NCI-H1417 (cell line): ENCODE results near the gene CFAP100.

Source experiments
- DNase-seq, 3 experiments: peaks; one replicate each; lab custom pipeline; 2025; lab: John Stamatoyannopoulos, UW

CFAP100 gene

DNA sequence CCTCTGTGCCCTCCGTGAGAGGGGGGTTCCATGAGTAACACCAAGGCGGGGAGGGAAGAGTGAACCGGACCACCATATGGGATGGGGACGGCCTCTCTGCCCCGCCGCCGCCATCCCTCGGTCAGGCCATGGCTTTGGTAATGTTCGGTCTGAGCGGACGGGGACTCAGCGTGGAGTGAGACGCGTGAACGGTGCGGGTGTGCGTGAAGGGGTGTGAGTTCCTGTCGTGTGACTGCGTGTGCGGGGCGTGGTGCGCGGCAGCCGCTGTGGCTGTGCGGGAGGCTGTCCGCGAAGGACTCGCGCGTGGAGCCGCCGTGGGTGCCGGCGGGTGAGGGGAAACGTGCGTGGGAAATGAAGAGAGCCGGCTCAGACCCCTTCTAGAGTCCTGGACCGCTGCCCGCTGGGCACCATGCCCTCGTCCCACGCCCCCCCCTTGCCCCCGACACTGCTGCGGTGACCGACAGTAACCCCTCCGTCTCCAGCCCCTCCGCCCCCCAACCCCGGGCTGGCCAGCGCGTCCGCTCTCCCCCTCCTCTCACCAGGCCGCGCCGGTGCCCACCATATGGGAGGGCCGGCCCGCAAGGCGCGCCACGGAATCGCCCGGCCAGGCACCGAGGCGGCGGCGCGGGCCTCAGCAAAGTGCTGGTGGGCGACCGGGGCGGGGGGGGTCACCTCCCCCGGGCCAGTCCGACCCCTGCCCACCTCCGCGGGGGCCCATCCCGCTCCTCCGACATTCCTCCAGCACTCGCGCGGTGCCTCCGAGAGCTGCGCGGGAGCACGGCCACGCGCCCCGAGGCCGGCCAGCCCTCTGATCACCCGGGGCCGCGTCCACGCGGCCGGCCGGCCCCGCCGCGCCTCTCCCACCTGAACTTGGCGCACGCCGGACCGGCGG lies 38.1 kb upstream of the CFAP100 start:
- peak in 1 of 3 experiments; percentile 41 for DNase-seq

DNA sequence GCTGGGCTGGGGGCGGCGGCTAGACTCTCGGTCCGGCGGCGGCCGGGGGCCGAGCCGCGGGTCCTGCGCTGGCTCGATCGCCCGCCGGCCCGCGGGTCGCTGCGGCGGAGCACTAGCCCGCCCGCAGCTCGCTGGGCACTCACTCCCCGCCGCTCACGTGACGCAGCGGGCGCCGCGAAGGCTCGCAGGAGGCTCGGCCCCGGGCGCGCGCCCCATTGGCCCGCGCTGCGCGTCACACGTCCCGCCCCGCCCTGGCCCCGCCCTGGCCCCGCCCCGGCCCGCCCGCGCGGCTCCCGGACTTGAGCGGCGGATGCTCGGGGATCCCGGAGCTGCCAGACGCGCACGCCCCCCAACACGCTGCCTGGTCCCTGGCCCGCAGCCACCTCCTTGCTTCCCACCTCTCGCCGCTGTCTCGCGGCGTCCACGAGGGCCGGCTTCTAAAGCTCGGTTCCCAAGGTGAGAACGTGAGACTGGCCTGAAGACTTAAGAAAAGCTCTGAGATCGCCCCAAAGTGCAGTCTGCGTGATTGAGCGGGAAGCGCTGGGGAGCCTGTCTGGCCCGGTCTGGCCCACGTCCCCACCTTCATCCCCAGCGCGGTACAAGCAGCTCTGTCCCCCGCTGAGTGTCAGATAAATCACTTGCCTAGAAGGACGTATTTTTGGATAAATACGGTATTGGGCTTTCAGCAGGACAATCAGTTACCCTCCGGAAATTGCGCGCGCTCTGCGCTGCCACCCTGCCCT lies 37.2 kb upstream of the CFAP100 start, which contains the start of gene KLF15:
KLF15 (minus strand) TSS at position 114 of the 743 bp plus-strand sequence. CDS start 4,486 bp downstream, outside the sequence.
- peak; percentile 82 to 84 (median 83) for DNase-seq

DNA sequence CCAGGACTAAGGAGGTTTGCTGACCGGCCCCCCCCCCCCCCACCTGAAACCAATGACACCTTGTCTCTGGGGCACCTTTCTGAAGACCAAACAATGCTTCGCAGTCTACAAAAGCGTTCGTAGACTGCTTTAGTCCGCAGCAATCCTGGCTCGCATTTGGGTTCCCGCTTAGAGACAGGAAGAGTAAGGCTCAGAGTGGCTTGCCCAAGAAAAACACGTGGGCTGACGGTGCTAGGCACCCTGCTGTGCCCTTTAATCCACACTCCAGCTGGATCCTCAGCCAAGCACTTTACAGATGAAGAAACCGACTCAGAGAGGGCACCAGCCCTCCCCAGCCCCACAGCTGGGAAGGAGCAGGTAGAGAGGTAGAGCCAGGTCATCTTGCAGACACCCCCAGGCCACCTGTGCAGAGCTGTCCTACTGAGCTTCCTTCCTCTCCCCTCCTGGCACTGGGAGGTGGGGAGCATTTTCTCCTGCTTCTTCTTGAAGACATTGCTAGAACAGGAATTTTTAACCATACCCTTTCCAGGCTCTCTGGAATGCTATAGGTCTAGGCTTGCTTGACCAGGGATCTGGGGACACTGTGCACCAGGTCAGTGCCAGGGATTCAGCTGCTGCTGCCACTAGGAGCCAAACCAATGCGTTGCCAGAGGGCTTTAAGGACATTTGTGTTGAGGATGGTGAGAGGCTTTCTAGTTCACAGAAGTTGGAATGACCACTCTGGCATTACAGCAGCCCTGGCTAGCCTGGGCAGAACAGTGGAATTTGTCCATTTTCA lies 36.5 kb upstream of the CFAP100 start:
- peak; percentile 14 to 73 (median 70) for DNase-seq

DNA sequence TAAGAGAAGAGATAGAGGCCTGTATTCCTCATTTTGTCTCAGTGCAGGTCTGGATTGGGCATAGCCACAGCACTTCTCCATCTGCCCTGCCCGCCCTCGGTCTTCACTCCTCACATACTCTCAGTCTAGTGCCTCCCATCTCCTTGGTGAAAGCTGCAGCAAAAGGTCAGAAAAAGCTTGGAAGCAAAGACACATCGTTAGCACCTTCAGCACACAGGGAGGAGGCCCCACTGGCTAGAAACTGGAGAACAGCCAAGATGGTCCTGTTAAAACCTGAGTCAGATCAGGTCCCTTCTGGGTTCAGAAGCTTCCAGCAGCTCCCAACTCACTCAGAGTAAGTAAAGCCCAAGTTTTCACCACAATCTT lies 35.9 kb upstream of the CFAP100 start:
- no peak for DNase-seq

DNA sequence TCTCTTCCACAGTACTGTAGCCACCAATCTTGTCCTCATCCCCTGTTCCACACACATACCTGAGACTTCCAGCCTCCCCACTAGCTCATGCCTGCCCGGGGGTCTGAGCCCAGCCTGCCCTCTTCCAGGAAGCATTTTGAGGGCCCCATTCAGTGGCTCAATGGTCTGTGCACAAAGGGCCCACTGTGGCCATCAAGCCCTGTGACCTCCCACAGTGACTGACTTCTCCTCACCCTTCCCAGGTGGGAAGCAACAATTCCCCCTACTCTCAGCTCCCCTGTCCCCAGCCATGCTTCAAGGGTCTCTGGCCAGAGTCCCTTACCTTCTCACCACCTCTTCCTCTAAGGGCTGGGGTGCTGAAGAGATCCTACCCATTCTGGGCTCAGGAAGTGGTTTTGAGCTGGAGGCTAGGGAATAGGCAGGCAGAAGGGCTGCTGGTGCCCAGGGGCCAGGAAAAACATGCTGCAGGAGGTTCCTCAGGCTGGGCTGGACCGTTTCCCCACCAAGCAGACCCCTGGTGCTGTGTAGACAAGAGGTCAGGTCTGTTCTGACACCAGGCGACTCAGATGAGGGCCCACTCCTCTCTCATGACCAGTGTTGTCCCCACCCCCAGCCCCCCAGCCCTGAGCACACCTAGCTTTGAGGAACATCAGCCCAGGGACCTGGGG lies 34.5 kb upstream of the CFAP100 start:
- no peak for DNase-seq

DNA sequence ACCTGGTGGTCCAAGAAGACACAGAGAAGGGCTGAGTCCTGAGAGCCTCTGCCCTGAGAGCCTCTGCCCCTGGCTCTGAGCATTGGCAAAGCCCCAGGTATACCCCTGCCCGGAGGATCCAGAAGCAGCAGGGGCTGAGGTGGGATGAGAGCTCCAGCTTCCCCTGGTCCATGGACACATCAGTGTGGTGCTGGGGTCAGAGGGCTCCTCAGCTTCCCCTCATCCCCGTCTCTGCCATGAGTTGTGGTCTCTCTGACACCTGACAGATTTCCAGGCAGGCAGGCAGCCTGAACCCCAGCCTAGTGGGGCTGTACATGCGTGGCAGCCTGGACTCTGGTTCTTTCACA lies 34.0 kb upstream of the CFAP100 start:
- no peak for DNase-seq

DNA sequence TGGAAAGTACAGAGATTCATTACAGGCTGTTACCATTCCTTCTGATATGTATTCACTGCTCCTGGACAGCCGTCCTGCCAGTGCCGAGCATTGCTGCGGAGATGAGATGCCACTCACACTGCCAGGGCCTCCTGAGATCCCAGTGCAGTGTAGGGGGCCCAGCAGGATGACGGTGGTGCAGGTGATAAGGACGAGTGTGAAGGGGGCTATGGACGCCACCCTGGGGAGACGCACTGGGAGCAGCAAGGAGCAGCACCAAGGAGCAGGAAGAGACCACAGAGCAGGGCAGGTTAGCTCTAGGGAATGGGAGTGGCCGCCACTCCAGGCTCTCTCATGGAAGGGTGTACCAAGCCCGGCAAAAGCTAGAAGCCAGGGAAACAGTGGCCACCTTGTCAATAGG lies 33.5 kb upstream of the CFAP100 start:
- no peak for DNase-seq

DNA sequence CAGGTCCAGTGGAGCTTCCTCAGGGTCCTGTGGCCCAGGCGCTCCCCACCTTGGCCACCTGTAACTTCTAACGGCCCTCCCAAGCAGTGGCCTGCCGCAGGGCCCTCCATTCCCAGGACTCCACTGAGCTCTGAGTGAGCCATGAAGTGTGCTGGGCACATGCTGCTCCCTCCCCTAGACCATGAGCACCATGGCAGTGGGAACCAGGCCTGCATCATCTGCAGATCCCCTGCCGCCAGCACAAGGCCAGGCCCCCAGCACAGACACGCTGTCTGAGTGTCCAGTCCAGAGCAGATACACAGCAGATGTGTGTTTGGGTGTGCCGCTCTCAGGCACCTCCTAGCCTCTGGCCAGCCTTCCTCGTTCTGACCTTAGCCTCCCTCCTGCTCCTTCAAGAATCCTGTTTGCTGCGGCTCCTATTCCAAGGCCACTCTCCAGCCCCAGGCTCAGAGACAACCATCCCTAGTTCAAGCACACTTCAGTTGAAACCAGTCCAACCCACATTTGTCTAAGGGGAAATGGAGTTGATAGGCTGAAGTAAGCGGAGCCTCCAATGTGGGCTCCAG lies 30.5 kb upstream of the CFAP100 start:
- no peak for DNase-seq

DNA sequence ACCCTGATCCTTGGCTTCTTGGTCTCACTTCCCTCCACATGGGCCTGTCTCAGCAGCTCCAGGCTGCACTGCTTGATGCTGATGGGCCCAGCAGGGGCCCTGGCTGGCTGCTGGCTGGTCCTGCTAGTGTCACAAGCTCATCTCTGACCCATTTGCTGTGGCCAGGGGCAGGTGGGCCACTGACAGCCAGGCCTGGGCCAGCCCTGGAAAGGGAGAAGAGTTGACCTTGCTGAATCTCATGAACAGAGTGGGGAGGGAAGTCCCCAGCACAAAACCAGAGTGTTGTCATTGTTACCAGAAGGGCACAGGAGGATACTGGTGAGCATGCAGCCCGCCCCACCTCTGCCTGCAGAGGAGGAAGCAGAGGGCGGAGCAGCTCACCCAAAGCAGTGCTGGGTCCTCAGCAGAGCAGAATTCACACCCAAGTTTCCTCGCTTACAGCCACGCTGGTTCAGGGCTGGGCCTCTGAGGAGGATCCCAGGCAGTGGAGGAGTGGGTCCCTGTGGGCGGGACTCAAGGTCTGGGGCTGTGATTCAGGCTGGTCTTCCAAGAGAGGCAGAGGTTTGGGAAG lies 29.9 kb upstream of the CFAP100 start:
- DNase-seq, result no peak

DNA sequence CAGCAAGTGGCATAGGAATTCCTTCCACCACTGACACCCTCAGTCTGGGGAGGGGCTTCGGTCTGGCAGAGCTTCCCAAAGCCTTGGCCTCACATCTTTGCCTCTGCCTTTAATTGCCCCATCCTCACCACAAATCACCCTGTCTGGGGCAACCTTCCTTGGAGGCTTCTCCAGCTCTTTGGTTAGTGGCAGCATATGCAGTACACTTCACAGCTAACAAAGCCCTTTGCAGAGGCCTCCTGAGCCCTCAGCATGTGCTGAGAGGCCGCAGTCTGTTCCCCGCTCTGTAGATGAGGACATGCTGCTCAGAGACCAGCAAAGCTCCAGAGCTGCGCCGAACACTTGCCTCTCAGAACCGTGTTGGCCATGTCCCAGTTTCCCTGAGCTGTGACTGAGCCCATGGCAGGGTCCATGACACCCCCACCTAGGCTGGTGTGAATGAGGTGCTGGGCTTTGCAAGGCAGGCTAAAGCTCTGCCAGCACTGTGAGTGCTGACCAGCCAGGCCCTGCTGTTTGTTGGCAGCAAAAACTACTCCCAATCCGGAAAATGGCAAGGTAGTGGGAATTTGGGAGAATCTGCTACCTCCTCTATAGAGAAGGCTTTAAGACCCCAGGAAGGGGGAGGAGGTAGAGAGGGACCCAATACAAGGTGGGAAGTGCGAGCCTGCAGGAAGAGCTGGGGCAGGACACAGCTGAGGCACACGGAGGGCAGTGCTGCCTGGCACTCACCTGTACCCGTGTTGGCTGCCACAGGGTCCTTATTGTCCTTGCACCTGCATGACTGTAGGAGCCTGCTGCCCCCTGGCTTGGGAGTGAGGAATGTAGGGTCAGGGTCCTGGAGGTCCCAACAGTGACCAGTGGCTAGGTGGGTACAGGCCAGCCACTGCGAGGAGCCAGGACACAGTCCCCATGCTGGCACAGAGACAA lies 29.1 kb upstream of the CFAP100 start:
- DNase-seq, result no peak

DNA sequence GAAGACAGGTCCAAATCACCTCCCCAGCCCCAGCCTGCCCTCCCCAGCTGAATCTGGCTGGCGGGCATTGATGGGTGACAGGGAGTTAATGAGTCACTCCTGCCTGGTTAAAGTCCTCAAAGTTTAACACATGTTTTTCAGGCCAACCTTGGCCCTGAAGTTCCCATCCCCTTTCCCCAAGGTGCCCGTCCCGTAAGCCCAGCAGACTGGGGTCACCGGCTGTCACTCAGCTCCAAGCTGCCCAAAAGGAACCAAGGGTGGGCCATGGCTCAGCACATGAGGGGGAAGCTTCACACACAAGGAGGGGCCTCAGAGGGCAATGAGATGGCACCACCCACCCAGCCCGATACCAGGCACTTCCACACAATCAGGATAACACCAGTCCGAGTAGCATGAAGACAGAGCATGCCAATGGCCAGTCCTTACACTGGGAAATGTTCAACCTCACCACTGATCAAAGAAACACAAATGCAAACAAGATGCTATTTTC lies 27.3 kb upstream of the CFAP100 start:
- no peak for DNase-seq

DNA sequence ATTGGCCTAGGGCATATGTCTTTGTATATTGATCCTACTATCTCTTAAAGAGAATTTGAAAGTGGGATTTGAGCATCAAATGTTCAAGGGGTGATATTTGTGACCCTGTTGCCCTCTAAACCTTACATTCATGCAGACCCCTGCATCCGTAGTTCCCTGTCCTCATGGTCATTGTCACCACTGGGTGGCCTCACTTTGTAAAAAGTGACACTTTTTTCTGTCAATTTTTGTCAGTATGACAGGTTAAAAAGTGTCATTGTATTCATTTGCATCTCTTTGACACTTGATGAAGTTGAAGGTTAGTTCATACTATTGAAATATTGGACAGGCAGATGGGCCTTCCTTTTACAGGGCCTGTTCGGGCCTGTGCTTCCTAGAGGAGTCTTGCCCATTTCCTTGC lies 25.2 kb upstream of the CFAP100 start:
- no peak for DNase-seq

DNA sequence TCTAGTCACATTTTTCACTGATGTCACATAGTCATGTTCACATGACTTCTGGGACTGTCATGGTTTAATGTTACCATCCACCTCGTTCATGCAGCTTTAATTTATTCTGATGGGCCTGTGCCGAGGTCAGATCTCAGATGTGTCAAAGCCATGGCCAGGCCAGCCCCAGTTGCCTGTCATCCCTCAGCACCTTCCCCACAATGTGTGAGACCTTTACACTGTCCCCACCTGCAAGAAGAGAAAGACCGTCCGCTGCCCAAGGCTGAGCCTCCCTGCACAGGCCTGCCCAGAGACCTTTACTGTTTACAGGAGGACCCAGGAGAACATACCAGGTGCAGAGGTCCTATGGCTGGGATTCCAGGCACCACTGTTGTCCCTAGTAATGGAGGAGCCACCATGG lies 24.7 kb upstream of the CFAP100 start:
- no peak for DNase-seq

DNA sequence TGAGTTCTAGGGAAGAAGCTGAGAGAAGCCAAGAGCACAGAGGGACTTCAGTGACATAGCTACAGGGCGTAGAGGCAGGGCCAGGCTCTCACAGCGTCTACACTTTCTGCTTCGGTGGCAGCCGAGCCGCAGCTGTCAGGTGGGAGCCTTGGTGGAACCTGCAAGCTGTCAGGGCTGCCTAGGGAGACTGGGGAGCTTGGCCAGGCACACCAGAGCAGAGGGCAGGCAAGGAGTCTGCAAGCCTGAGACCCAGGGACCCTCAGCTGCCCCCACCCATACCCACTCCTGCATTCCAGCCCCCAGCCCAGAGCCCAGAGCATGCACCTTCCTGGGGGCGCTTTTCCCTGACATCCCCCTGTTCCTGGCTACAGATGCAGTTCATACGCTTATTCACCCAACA lies 24.1 kb upstream of the CFAP100 start:
- DNase-seq, result no peak

DNA sequence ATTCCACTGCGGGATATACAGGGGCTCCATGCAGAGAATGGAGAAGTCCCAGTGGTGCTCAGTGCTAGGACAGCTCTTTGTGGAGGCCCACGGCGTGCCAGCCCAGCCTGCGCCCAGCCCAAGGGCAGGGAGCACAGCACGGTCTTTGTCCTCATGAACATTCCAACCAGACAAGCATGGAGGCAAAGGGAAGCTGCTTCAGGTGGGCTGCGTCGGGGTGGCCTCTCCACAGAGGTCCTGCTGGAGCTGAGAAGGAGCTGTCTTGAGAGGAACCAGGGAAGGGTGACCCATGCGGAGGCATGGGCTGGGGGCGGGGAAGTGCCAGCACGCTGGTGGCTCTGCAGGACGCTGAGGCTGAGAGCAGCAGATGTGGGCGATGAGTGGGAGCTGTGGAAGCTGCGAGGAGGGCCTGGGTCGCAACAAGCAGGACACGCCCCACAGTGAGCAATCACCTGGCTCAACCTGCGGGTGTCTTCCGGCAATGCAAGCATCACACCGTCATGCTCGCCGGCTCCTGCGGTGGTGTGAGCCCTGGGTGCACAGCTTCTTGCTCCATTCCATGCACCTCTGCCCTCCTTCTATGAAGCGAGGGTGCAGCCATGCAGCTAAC lies 23.5 kb upstream of the CFAP100 start:
- DNase-seq, result no peak

DNA sequence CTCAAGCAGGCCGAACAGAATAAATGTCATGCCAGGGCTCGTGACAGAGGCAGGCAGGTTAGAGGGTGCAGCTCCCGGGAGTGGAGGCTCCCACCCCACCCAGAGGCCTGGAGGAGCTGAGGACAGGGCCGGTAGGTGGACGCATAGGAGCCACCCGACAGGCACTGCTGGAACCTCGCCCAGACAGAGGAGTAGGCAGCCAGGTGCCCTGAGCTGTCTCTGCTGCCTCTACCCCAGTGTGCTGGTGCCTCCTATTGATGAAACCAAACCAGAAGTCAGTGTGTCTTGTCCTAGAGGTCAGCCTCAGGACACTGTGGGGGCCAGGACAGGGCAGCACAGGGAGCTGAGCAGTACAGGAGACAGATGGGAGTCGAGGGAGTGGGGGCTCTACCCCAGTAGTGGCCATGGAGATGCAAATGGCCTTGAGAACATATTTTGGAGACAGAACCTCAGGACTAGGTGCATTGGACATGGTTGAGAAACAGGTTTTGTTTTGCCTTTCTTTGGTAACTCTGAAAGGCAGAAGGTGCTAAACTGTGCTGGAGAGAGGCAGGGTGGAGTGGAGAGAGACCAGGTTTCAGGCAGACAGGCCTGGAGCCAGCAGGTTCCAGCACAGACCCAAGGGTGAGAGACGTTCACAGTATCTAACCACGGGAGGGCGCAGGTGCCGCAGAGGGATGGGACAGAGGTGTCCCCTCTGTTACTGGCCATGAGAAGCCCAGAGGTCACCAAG lies 22.1 kb upstream of the CFAP100 start:
- no peak for DNase-seq

DNA sequence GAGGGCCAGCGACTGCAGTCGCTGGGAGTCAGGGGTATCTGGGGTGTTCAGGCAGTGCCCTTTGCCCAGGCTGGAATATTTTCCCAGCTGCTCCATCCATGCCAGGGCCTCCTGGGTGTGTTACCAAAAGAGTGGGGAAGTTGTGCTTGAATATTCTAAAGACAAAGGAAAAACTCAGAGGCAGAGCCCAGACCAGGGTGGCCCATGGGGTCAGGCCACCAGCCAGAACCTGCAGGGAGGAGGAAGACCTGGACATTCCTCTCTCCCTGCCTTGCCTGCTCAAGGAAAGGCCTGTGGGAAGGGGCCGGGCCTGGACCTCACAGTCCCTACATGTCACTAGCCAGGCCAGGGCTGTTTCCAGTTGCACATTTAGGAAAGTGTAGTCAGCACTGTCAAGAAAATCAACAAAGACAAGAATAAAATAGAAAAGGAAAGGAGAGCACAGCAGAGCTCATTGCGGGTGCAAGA lies 21.5 kb upstream of the CFAP100 start:
- no peak for DNase-seq

DNA sequence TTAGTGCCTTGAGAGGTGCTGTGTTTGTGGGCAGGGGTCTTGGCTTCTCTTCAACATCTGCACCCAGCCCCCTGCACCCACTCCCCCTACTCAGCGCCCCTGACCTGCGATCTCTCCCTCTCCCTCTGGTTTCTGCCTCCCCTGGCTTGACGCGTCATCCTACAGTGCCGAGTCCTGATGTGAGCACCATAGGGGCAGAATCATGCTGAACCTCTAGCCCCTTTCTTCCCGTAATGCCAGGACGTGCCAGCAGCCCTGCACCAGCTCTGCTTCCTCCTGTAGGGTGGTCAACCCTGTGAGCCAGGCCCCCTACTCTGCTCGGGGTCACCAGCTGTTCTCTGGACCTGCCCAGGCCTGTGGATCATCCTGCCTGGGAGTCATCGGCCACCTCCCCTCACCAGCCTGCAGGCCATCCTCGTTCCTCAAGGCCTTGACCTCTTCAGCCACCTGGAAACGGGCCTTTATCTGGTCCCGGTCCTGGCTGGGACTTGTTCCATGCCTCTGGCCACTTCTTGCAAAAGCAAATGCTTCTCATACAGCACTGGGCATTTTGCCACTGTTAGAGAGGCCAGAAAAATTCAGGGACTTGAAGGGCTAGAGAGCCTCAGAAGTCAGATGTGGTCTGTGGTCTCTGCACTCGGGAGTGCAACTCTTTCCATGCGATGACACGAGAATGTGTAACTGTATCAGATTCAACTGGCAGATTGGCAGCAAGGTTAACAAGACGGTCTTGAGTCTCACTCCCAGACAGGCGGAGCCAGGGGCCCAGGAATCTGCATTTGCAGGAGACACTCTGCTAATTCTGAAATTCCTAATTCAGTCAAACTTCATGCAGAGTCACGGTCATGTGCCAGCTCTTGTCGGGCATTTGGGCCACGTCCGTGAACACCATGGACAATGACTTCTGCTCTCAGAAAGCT lies 20.8 kb upstream of the CFAP100 start:
- DNase-seq, result no peak
